ENCODE results near the gene TRIM77.
"Not testable (repeated sequence)": the region's sequence is repeated elsewhere in the genome, so short reads cannot be mapped to it uniquely, and the experiment has no call there.

DNA sequence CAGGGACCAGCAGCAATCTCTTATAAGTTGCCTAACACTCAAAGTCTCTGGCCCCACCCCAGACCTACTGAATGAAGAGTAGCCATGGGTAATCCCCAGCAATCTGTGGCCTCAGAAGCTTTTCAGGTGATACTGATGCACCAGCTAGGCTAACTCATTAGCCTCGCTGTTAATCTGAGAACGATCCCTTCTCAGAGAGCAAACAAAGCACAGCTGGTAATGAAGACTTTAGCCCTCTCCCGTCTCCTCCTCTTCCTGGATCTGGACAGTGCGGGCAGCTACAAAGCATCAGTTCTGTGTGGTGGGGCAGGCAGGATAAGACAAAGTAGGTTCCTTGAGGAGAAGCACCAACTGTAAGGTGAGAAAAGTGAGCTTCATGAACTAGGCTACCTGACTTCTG is 3.0 kb upstream of the TRIM77 start:
- TF ChIP-seq YY1 (IDR thresholded peaks at IDR 0.05; ENCODE audit: insufficient read depth, insufficient read length); ZNF274 (IDR thresholded peaks at IDR 0.05; ENCODE audit: low read depth, low read length): not testable (repeated sequence)
